Mucosa of stomach (tissue), 1 donor: ENCODE data around the gene RUFY3.
"Not testable (repeated sequence)": the region's sequence is repeated elsewhere in the genome, so short reads cannot be mapped to it uniquely, and the experiment has no call there.

ENCODE experiments used
- H3K27me3 ChIP-seq: one replicate; pipeline ENCODE4 v1.7.0; 2013; ENCODE audit warnings: mild to moderate bottlenecking, low read length; ENCODE audit not compliant: control insufficient read depth, insufficient read depth
- H3K36me3 ChIP-seq: one replicate; pipeline ENCODE4 v1.7.0; 2013; ENCODE audit warnings: low read length; ENCODE audit not compliant: control insufficient read depth, insufficient read depth
- H3K4me1 ChIP-seq: one replicate; pipeline ENCODE4 v1.7.0; 2013; ENCODE audit warnings: mild to moderate bottlenecking, low read length; ENCODE audit not compliant: control insufficient read depth, insufficient read depth
- H3K4me3 ChIP-seq: one replicate; pipeline ENCODE4 v1.7.0; 2013; ENCODE audit warnings: low read length
- H3K9ac ChIP-seq: one replicate; pipeline ENCODE4 v1.7.0; 2013; ENCODE audit warnings: mild to moderate bottlenecking, low read length, moderate library complexity
- H3K9me3 ChIP-seq: one replicate; pipeline ENCODE4 v1.7.0; 2013; ENCODE audit warnings: mild to moderate bottlenecking, low read length, moderate library complexity; ENCODE audit not compliant: control insufficient read depth
- donor health status: Pancreatic carcinoma.

The RUFY3 gene

GRCh38 chr4:70840137-70840536 lies 118.4 kb downstream of the RUFY3 start:
- not testable (repeated sequence) for H3K4me3 ChIP-seq, H3K4me1 ChIP-seq, H3K27me3 ChIP-seq, H3K9me3 ChIP-seq, H3K36me3 ChIP-seq, H3K9ac ChIP-seq

GRCh38 chr4:70840631-70841030 lies 118.9 kb downstream of the RUFY3 start:
- not testable (repeated sequence) for H3K36me3 ChIP-seq, H3K4me3 ChIP-seq, H3K4me1 ChIP-seq, H3K9ac ChIP-seq, H3K27me3 ChIP-seq, H3K9me3 ChIP-seq

- H3K27me3 ChIP-seq = no peaks in the 10 kb centered on the region
- H3K36me3 ChIP-seq = no peaks in the 10 kb centered on the region
These were observed 119.4 kb downstream of the RUFY3 start for GRCh38 chr4:70841211-70841610.

GRCh38 chr4:70841951-70842350 lies 120.2 kb downstream of the RUFY3 start:
- Histone ChIP-seq H3K27me3 (no peaks in the 10 kb centered on the region), H3K4me3 (no peak overlapping the region), H3K9me3 (no peaks in the 10 kb centered on the region), H3K9ac (no peak overlapping the region), H3K4me1 (peaks cover 3% of the 10 kb centered on the region), H3K36me3 (no peaks in the 10 kb centered on the region)

More at GRCh38 chr4:70841211-70841610, 119.4 kb downstream of the RUFY3 start:
- Histone ChIP-seq H3K9ac (no peak overlapping the region), H3K9me3 (no peaks in the 10 kb centered on the region), H3K4me3 (no peak overlapping the region), H3K4me1 (peaks cover 3% of the 10 kb centered on the region)

- peaks cover 3% of the 10 kb centered on the region for H3K4me1 ChIP-seq
- H3K27me3 ChIP-seq = no peaks in the 10 kb centered on the region
- H3K9ac ChIP-seq = no peak overlapping the region
- no peaks in the 10 kb centered on the region for H3K36me3 ChIP-seq
- no peak overlapping the region for H3K4me3 ChIP-seq
- no peaks in the 10 kb centered on the region for H3K9me3 ChIP-seq
These were observed 121.1 kb downstream of the RUFY3 start for GRCh38 chr4:70842761-70843435.

GRCh38 chr4:70844180-70844579 lies 122.4 kb downstream of the RUFY3 start:
- Histone ChIP-seq H3K9me3 (no peaks in the 10 kb centered on the region), H3K4me3 (no peak overlapping the region), H3K27me3 (no peaks in the 10 kb centered on the region), H3K9ac (no peak overlapping the region), H3K4me1 (peaks cover 3% of the 10 kb centered on the region), H3K36me3 (no peaks in the 10 kb centered on the region)

- Histone ChIP-seq H3K27me3 (no peaks in the 10 kb centered on the region), H3K9ac (no peak overlapping the region), H3K9me3 (no peaks in the 10 kb centered on the region), H3K4me3 (no peak overlapping the region), H3K36me3 (no peaks in the 10 kb centered on the region), H3K4me1 (no peaks in the 10 kb centered on the region)
These were observed 127.5 kb downstream of the RUFY3 start for GRCh38 chr4:70849291-70849690.

- Histone ChIP-seq H3K4me1 (no peaks in the 10 kb centered on the region), H3K9me3 (no peaks in the 10 kb centered on the region), H3K9ac (no peak overlapping the region), H3K4me3 (no peak overlapping the region), H3K36me3 (no peaks in the 10 kb centered on the region), H3K27me3 (no peaks in the 10 kb centered on the region)
These were observed 133.7 kb downstream of the RUFY3 start for GRCh38 chr4:70855464-70855863.
